ENCODE measurements around the gene SLC25A17.
"Not testable (repeated sequence)": the region's sequence is repeated elsewhere in the genome, so short reads cannot be mapped to it uniquely, and the experiment has no call there.

SLC25A17 gene

GRCh38 chr22:40764763-40765441 lies 54.2 kb downstream of the SLC25A17 start:
- TF ChIP-seq CTCF (IDR thresholded peaks at IDR 0.05) = no peak
- Histone ChIP-seq H3K79me2 (no peaks in the 10 kb centered on the region), H3K4me1 (no peaks in the 10 kb centered on the region), H2AFZ (no peak overlapping the region), H3K4me3 (ENCODE audit: low read depth, low read length) (no peak overlapping the region), H3K9me3 (ENCODE audit: control insufficient read depth, low read length) (no peaks in the 10 kb centered on the region), H3K27ac (no peak overlapping the region), H3K27me3 (ENCODE audit: control insufficient read depth, insufficient read depth, low read length) (no peaks in the 10 kb centered on the region), H3K9ac (no peak overlapping the region), H3K4me2 (ENCODE audit: low read length) (no peak overlapping the region), H3K36me3 (ENCODE audit: control insufficient read depth, insufficient read depth, low read length) (no peaks in the 10 kb centered on the region)

GRCh38 chr22:40759294-40759840 lies 59.8 kb downstream of the SLC25A17 start:
- no peak for TF ChIP-seq CTCF (IDR thresholded peaks at IDR 0.05)
- Histone ChIP-seq H3K4me1 (no peaks in the 10 kb centered on the region), H3K27ac (no peak overlapping the region), H3K36me3 (ENCODE audit: control insufficient read depth, insufficient read depth, low read length) (no peaks in the 10 kb centered on the region), H3K9ac (no peak overlapping the region), H3K9me3 (ENCODE audit: control insufficient read depth, low read length) (no peaks in the 10 kb centered on the region), H2AFZ (no peak overlapping the region), H3K4me2 (ENCODE audit: low read length) (no peak overlapping the region), H3K79me2 (no peaks in the 10 kb centered on the region), H3K4me3 (ENCODE audit: low read depth, low read length) (no peak overlapping the region), H3K27me3 (ENCODE audit: control insufficient read depth, insufficient read depth, low read length) (no peaks in the 10 kb centered on the region)

GRCh38 chr22:40758851-40759250 lies 60.3 kb downstream of the SLC25A17 start:
- not testable (repeated sequence) for H3K9ac ChIP-seq; H3K79me2 ChIP-seq; H2AFZ ChIP-seq; H3K27ac ChIP-seq; H3K9me3 ChIP-seq (ENCODE audit: control insufficient read depth, low read length); H3K4me2 ChIP-seq (ENCODE audit: low read length); H3K4me1 ChIP-seq; H3K27me3 ChIP-seq (ENCODE audit: control insufficient read depth, insufficient read depth, low read length); H3K4me3 ChIP-seq (ENCODE audit: low read depth, low read length); H3K36me3 ChIP-seq (ENCODE audit: control insufficient read depth, insufficient read depth, low read length)

GRCh38 chr22:40758390-40758789 lies 60.8 kb downstream of the SLC25A17 start:
- H2AFZ ChIP-seq = no peak overlapping the region
- H3K4me2 ChIP-seq (ENCODE audit: low read length) = no peak overlapping the region
- H3K36me3 ChIP-seq (ENCODE audit: control insufficient read depth, insufficient read depth, low read length) = no peaks in the 10 kb centered on the region
- H3K9me3 ChIP-seq (ENCODE audit: control insufficient read depth, low read length) = no peaks in the 10 kb centered on the region
- no peak for TF ChIP-seq CTCF (IDR thresholded peaks at IDR 0.05)
- H3K79me2 ChIP-seq = no peaks in the 10 kb centered on the region
- no peak overlapping the region for H3K27ac ChIP-seq
- H3K4me1 ChIP-seq = no peaks in the 10 kb centered on the region
- H3K4me3 ChIP-seq (ENCODE audit: low read depth, low read length) = no peak overlapping the region
- no peaks in the 10 kb centered on the region for H3K27me3 ChIP-seq (ENCODE audit: control insufficient read depth, insufficient read depth, low read length)
- no peak overlapping the region for H3K9ac ChIP-seq

- no peak overlapping the region for H3K4me3 ChIP-seq (ENCODE audit: low read depth, low read length)
- no peaks in the 10 kb centered on the region for H3K4me1 ChIP-seq
- no peaks in the 10 kb centered on the region for H3K27me3 ChIP-seq (ENCODE audit: control insufficient read depth, insufficient read depth, low read length)
- H3K9me3 ChIP-seq (ENCODE audit: control insufficient read depth, low read length) = no peaks in the 10 kb centered on the region
- H2AFZ ChIP-seq = no peak overlapping the region
- no peaks in the 10 kb centered on the region for H3K79me2 ChIP-seq
- H3K9ac ChIP-seq = no peak overlapping the region
- no peak overlapping the region for H3K27ac ChIP-seq
- H3K36me3 ChIP-seq (ENCODE audit: control insufficient read depth, insufficient read depth, low read length) = no peaks in the 10 kb centered on the region
- TF ChIP-seq CTCF (IDR thresholded peaks at IDR 0.05) = no peak
- H3K4me2 ChIP-seq (ENCODE audit: low read length) = no peak overlapping the region
Measured at GRCh38 chr22:40757071-40757470, 62.1 kb downstream of the SLC25A17 start.
